ENCODE measurements around the gene NDUFS6.

The NDUFS6 gene

GRCh38 chr5:1818784-1819183 is 17.6 kb downstream of the NDUFS6 start:
- no peak for DNase-seq

GRCh38 chr5:1819458-1819857 is 18.3 kb downstream of the NDUFS6 start:
- no peak for DNase-seq

- DNase-seq, result no peak
These were observed 19.2 kb downstream of the NDUFS6 start for GRCh38 chr5:1820381-1820780.

GRCh38 chr5:1820926-1821325 is 19.7 kb downstream of the NDUFS6 start:
- DNase-seq, result no peak

DNA sequence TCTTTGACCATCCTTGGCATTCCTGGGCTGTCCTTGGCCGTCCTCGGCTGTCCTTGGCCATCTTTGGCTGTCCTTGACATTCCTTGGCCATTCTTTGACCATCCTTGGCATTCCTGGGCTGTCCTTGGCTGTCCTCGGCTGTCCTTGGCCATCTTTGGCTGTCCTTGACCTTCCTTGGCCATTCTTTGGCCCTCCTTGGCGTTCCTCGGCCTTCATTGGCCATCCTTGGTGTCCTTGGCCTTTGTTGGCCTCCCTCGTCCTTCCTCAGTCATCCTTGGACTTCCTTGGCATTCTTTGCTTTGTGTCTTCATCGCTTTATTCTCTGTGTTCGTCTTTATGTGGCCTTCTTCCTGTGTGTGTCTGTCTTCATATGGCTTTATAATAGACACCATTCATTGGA is 20.7 kb downstream of the NDUFS6 start:
- DNase-seq, result no peak

DNA sequence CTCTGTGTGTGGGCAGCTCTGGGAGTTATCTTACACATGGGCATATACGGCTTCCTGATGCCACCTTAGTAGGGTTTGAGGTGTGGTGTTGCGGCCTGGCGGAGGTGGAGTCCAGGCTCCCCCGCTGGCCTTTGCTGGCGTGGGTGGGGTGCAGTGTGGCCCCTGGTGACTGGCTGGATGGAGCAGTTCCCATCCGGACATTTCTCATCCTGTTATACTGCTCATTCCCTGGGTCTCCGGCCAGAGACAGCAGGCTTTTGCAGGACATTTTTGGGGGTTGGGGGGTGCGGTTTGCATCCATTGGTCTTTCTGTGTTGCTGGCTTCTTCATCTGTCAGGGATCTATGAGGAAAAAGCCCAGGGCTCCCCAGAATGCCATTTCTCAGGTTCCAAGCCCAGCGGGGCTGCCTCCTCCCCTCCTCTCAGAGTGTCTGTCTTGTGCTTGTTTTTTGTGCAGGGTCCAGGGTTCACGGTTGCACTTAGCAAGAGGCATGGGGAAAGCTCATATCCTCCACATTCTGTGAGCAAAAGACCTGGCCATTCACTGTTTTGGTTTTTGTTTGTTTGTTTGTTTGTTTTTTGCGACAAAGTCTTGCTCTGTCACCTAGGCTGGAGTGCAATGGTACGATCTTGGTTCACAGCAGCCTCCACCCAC is 22.3 kb downstream of the NDUFS6 start:
- no peak for DNase-seq

DNA sequence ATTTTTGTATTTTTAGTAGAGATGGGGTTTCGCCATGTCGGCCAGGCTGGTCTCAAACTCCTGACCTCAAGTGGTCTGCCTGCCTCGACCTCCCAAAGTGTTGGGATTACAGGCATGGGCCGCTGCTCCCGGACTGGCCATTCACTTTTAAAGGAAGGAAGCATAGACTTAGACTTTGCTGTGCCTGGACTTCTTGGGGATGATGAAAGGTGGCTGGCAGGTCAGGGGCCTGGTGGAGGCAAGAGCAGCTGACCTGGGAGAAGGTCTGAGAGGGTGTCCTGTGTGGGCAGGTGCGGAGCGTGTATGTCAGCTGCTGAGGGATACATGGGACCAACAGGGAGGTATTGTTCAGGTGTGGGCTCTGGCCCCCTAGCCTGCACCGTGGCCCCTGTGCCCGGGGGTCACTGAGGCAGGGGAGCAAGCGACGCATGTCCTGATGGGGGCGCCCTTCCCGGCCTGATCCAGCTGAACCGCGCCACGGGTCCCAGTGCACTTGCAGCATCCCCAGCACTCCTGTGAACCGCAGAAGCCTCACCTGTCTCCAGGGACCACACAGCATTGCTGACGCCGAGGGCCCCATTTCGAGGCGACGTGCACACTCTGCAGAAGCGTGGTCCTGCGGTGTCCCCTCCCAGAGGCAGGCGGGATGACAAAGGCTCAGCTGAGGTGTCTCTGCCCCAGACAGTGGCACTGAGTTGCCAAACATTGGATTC is 23.1 kb downstream of the NDUFS6 start:
- DNase-seq, result no peak

DNA sequence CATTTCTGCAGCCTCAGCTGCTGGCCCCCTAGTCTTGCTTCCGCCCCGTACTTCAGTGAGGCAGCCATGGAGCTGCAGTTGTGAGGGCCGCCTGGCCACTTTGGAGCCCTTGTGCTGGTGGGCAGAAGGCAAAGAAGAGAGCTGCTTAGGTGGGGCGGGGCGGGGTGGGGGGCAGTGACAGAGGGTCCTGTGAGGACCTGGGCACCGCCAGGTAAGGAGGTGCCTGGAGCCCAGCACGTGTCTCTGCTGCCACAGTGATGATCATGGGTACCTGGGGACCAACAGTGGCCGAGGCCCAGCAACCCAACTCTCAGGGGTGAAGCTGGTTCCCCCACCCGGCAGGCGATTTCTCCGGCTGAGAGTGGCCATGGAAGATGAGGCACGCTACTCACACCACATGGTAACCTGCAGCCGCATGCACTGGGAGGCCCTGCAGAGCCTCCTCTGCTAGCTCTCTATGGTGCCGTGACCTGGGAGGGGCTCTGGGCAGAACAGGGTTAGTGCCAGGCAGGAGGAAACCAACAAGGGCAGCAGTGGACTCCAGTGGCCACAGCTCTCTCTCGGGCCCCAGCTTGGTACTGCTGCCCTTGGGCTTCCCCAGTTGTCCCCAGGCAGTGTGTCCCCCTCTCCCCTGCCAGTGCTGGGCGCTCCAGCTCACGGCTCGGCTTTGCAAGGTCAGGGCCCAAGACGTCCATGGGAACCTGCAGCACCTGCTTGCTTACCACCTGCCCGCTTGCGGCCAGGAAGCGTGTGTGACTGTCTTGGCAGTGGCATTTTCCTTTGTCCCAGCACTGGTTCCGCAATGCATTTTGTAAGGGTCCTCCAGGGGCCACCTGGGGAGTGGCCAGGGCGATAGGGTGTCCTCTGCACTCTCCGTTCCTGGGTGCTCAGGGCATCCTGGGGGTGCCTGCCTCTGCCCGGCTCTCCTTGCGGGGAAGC is 24.0 kb downstream of the NDUFS6 start:
- no peak for DNase-seq

DNA sequence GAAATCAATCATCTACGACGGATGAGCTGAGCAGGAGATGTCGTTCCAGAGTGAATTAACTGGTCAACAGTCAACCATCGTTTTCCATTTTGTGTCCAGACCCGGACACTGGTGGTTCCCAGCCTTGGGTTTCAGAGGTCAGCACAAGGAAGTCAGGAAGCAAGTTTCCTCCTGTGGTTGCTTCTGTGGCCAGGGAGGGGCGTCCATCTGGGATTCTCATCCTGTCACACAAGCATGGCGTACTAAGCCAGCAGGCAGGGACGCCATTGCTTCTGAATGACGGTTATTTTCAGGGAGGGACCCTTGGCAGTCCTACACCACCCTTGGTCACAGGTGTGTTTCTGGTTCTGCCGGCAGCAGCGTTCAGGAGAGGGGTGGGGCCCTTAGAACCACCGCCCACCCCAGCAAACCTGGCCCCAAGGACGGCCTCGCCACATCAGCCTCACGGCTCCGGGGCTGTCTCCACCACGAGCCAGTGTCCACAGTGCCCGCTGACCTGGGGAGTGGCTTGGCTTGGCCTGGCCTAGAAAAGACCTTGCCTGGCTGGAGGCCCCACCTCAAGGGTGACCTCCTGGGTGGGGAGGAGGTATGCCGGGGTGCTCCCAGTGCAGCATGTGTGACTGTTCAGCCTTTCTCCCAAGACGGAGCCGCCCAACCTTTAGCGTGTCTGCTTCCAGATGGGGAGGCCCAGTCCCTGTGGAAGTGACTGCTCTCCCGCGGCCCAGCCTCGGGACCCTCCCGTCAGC is 25.2 kb downstream of the NDUFS6 start:
- DNase-seq, result no peak

GRCh38 chr5:1827025-1827885 is 26.0 kb downstream of the NDUFS6 start:
- no peak for DNase-seq

GRCh38 chr5:1827886-1828397 is 26.7 kb downstream of the NDUFS6 start:
- DNase-seq, result no peak

- DNase-seq, result no peak
These were observed 29.5 kb downstream of the NDUFS6 start for GRCh38 chr5:1830571-1831228.

DNA sequence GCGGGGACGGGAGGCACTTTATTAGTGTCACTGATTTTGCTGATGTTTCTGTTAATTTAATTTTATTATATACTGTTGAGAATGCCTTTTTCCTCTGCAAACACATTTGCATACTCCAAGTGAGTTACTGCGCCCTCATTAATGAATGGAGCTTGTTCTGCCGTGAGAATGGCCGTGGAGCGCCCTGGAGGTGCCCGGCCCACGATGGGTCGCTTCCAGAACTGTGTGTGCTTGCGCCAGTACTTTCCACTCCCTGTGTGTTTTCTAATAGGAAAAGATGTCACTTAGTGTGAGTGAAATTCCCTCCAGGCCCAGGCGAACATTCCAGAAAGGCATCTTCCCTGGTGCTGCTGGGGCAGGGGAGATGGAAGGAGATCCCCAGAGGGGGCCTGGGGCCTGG is 30.1 kb downstream of the NDUFS6 start:
- DNase-seq, result no peak

DNA sequence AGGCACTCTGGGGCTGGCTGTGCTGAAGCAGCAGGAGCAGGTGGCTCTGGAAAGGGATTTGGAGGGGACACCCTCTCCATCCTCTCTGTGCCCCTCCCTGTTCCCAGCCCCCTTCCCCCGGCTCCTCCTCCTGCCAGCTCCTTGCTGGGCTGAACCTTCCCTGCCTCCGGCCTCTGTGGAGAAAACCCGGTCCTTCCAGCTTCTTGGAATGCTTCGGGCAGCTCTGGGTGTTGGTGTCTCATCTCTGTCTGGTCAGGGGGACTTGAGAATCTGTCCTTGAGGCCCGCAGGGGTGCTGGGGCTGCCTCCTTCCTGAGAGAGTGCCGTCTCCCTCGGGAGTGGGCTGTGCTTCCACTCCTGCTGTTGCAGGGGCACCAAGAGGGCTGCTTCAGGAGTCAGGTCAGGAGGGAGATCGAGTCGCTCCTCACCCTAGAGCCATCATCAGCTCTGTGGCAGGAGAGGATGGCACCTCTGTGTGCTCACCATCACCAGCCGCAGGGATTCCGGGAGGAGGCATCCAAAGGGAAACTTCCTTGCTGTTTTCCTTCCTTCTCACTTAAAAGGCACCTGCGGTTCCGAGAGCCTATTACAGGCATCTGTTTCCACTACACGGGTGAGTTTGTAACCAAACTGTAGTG is 30.6 kb downstream of the NDUFS6 start:
- DNase-seq, result no peak

- no peak for DNase-seq
These were observed 31.5 kb downstream of the NDUFS6 start for GRCh38 chr5:1832511-1833250.

DNA sequence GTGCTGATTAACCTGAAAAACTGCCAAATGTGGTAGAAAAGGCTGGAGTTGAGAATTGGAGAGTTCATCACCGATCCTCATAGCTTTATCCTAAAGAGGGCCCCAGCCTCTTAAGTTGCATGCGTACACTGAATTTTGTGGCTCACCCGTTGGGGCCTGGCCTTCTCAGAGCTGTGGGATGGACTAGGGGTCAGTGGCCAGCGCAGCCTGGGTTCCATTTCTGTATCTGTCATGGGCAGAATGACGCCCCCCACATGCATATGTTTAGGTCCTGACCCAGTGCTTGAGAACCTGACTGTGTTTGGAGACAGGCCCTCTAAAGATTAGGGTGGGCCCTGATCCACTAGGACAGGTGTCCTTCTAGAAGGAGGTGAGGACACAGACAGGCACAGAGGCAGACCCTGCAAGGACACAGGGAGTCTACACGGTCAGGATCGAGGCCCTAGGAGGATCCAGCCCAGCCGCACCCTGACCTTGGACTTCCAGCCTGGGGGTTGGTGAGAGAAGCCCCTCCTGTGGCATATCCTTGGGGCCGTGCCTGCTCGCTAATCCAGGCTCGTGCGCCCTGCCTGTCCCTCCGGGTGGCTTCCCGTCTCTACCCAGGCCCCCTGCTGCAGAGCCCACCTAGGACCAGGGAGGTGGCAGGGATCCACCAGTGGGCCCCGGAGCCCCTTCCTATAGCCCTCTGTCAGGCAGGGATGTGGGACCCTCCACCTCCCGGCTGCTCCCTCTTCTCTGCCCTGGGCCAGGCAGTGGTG is 32.2 kb downstream of the NDUFS6 start:
- DNase-seq, result no peak

- no peak for DNase-seq
These were observed 32.9 kb downstream of the NDUFS6 start for GRCh38 chr5:1834022-1834551.

DNA sequence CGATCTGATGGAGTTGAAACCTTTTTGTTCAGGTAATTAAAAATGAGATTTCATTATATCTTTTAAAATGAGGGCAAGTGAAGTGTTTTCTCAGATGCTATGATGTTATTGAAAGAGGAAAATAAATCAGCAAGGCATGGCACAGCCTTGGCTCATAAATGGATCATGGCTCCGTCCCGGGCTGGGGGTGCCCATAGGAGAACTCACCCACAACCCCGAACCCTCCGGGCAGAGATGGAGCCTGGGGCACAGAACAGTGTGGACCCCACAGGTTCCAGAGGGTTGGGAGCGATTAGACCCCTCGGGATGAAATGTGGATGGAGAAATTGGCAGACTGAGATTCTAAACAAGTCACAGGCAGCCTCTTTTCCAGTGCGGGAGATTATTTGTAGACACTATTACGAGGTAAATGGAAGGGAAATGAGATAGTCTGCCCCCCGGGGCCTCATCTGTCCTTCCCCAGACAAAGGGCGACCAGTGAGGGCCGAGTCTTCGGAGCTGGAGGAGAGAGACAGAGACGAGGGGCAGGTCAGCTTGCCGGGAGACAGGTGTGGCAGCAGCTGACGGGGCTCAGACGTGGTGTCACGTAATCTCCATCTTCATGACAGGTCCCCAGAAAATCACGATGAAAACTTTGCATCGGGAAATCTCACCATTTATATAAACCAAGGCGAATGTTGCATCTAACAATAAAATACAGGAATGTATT is 33.7 kb downstream of the NDUFS6 start:
- no peak for DNase-seq
